Measurements from ENCODE around the gene AFAP1L1.

DNA sequence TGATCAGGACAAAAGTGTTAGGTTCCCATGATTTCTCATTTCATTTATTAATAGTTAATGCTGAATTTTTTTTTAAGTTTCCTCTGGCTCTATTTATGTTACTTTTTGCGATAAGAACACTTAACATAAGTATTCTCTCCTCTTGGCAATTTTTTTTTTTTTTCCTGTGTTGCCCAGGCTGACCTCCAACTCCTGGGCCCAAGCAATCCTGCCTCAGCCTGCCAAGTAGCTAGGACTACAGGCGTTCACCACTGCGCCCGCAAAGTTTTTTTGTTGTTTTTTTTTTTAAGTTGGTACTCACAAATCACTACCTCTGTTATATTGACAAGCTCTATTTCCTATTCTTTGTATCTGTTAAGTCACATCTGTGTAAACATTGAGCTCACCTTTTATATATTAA, 80.5 kb downstream of the AFAP1L1 start:
- TF ChIP-seq, protein P1, sequence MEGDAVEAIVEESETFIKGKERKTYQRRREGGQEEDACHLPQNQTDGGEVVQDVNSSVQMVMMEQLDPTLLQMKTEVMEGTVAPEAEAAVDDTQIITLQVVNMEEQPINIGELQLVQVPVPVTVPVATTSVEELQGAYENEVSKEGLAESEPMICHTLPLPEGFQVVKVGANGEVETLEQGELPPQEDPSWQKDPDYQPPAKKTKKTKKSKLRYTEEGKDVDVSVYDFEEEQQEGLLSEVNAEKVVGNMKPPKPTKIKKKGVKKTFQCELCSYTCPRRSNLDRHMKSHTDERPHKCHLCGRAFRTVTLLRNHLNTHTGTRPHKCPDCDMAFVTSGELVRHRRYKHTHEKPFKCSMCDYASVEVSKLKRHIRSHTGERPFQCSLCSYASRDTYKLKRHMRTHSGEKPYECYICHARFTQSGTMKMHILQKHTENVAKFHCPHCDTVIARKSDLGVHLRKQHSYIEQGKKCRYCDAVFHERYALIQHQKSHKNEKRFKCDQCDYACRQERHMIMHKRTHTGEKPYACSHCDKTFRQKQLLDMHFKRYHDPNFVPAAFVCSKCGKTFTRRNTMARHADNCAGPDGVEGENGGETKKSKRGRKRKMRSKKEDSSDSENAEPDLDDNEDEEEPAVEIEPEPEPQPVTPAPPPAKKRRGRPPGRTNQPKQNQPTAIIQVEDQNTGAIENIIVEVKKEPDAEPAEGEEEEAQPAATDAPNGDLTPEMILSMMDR (IDR thresholded peaks at IDR 0.05): no peak
- TF ChIP-seq POLR2A (IDR thresholded peaks at IDR 0.05) (no peak), POLR2AphosphoS5 (IDR thresholded peaks at IDR 0.05) (no peak), EP300 (IDR thresholded peaks at IDR 0.05) (no peak)
